22Rv1 (cell line): ENCODE data around the gene H19.

Experiments
- H3K27ac ChIP-seq: fragments of 450-650 bp; 2 replicates; pipeline ENCODE4 v1.5.1; 2017
- ZFX ChIP-seq: fragments of 450-650 bp; IDR thresholded peaks from 2 replicates; pipeline ENCODE4 v1.6.1; 2017; ENCODE audit warnings: antibody characterized with exemption, borderline replicate concordance
- TF ChIP-seq, protein P1 (sequence below): fragments of 450-650 bp; IDR thresholded peaks from 2 replicates; pipeline ENCODE4 v1.5.1; 2017; ENCODE audit warnings: mild to moderate bottlenecking

Gene H19

DNA sequence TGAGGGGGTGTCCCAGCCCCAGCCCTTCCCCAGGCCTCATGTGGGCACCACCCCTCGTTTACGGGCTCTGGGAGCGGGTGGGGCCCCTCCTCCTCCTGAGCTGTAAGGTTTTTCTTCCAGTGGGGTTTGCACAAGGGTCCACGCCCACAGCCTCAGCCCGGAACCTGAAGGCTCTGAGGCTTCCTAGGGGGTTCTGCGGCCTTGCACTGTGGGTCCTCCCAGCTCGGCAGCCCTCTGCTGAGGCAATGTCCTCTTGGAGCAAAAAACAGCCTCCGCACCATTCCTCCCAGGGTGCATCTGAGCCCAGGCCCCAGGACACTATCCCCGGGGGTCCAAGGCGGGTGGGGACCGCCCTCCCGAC is 14.1 kb downstream of the H19 start:
- no peak for TF ChIP-seq ZFX
- TF ChIP-seq, protein P1, sequence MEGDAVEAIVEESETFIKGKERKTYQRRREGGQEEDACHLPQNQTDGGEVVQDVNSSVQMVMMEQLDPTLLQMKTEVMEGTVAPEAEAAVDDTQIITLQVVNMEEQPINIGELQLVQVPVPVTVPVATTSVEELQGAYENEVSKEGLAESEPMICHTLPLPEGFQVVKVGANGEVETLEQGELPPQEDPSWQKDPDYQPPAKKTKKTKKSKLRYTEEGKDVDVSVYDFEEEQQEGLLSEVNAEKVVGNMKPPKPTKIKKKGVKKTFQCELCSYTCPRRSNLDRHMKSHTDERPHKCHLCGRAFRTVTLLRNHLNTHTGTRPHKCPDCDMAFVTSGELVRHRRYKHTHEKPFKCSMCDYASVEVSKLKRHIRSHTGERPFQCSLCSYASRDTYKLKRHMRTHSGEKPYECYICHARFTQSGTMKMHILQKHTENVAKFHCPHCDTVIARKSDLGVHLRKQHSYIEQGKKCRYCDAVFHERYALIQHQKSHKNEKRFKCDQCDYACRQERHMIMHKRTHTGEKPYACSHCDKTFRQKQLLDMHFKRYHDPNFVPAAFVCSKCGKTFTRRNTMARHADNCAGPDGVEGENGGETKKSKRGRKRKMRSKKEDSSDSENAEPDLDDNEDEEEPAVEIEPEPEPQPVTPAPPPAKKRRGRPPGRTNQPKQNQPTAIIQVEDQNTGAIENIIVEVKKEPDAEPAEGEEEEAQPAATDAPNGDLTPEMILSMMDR: no peak
- no peak overlapping the region for H3K27ac ChIP-seq

DNA sequence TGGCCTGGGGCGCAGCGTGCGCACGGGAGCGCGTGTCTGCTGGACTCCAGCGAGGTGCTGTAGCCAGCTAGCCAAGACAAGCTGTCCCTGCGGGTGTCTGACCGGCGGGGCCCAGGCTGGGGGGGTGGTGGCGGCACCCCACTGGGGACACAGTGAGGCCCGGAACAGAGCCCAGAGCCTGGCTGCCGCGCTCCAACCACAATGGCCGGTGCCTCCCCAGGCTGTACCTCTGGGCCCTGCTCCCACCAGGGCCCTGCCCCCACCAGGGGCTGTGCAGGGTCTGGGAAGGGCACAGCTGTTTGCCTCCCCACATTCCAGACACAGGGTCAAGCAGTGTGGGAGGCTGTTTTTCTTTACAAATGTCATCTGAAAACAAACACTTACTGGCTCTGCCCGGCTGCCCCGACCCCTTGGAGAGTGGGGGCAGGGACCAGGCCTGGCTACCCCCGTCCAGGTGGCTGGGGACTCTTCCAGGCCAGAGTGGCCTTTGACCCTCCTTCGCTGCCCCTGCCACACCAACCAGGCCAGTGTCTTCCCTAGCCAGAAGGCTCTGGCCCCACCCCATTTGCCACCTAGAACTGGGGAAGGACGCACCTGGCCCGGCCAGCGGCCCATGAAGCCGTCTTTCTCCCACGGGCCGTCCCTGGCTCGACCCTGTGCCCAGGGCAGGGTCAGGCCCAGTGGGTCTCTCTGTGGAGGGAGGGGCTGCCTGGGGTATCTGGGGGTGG is 14.6 kb downstream of the H19 start:
- H3K27ac ChIP-seq: no peak overlapping the region
- no peak for TF ChIP-seq ZFX
- TF ChIP-seq, protein P1: no peak

DNA sequence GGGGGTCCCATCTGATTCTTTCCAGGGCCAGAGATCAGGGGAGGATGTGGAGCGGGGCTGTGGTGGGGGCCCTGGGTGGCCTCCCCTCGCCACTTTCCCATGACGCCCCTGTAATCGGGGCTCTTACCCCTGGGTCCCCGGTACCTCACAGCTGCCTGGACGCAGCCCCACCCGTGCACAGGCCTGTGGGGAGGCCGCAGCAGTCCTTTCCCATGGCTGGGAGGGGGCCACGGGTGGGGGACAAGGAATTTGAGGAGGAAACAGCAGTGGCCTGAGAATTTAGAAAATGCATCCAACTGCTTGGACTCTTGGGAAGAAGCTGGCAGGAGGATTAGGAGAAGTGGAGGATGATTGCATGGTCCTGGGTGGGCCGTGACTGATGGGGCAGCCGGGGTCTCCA is 18.0 kb downstream of the H19 start:
- TF ChIP-seq, protein P1: no peak
- TF ChIP-seq ZFX: no peak
- no peak overlapping the region for H3K27ac ChIP-seq

- H3K27ac ChIP-seq: no peak overlapping the region
- TF ChIP-seq, protein P1: no peak
- TF ChIP-seq ZFX: no peak
Measured at GRCh38 chr11:1978720-1979473, 18.7 kb downstream of the H19 start.

- TF ChIP-seq, protein P1: no peak
- TF ChIP-seq ZFX: no peak
- no peak overlapping the region for H3K27ac ChIP-seq
Measured at GRCh38 chr11:1975185-1975584, 22.5 kb downstream of the H19 start.

DNA sequence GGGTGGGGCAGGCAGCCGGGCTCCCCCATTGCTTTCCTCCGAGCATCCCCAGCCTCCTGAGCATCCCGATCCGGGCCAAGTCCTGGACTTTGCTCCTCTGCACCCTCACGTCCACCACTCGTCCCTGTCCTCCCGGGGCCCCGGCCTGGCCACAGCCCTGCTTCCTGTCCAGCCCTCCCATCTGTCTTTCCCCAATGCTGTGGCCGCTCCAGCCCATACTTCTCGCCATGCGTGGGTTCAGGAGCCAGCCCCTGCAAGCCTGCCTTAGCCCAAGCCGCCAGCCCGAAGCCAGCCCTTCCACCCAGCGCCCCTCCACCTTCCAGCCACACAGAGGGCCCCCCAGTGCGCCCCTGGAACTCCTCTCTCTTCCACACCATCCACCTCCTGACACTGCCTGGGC is 26.7 kb downstream of the H19 start:
- TF ChIP-seq, protein P1: no peak
- no peak for TF ChIP-seq ZFX
- no peak overlapping the region for H3K27ac ChIP-seq

- TF ChIP-seq ZFX: no peak
- TF ChIP-seq, protein P1: no peak
- no peak overlapping the region for H3K27ac ChIP-seq
Measured at GRCh38 chr11:1969776-1970175, 27.9 kb downstream of the H19 start.
